GM21576 (cell line): ENCODE results near the gene PLPPR5.

Experiments
- ATAC-seq: cut with Tn5 transposase; IDR thresholded peaks from one replicate; pipeline ENCODE4 v1.9.1; 2021; ENCODE audit warnings: mild to moderate bottlenecking, moderate library complexity; ENCODE audit not compliant: unreplicated experiment

The PLPPR5 gene

GRCh38 chr1:98969798-98970490 is 34.7 kb downstream of the PLPPR5 start:
- no peak for ATAC-seq

GRCh38 chr1:98967122-98967521 is 37.5 kb downstream of the PLPPR5 start:
- ATAC-seq = no peak

GRCh38 chr1:98965394-98965793 is 39.3 kb downstream of the PLPPR5 start:
- no peak for ATAC-seq

GRCh38 chr1:98964198-98964597 is 40.5 kb downstream of the PLPPR5 start:
- no peak for ATAC-seq

- no peak for ATAC-seq
These were observed 41.5 kb downstream of the PLPPR5 start for GRCh38 chr1:98963064-98963758.

GRCh38 chr1:98962156-98962555 is 42.5 kb downstream of the PLPPR5 start:
- ATAC-seq = no peak

GRCh38 chr1:98949621-98950020 is 55.0 kb downstream of the PLPPR5 start:
- no peak for ATAC-seq

- ATAC-seq = no peak
These were observed 55.5 kb downstream of the PLPPR5 start for GRCh38 chr1:98949166-98949565.

GRCh38 chr1:98947071-98947470 is 57.6 kb downstream of the PLPPR5 start:
- no peak for ATAC-seq

GRCh38 chr1:98940722-98941079 is 64.0 kb downstream of the PLPPR5 start:
- no peak for ATAC-seq

- no peak for ATAC-seq
These were observed 64.5 kb downstream of the PLPPR5 start for GRCh38 chr1:98940069-98940721.

- no peak for ATAC-seq
These were observed 65.2 kb downstream of the PLPPR5 start for GRCh38 chr1:98939471-98939870.

- no peak for ATAC-seq
These were observed 67.3 kb downstream of the PLPPR5 start for GRCh38 chr1:98937347-98937746.

- no peak for ATAC-seq
These were observed 72.5 kb downstream of the PLPPR5 start for GRCh38 chr1:98932184-98932583.

GRCh38 chr1:98931128-98931835 is 73.4 kb downstream of the PLPPR5 start:
- ATAC-seq = no peak

GRCh38 chr1:98929437-98929836 is 75.2 kb downstream of the PLPPR5 start:
- ATAC-seq = no peak

GRCh38 chr1:98926597-98926996 is 78.1 kb downstream of the PLPPR5 start:
- ATAC-seq = no peak

GRCh38 chr1:98924977-98925376 is 79.7 kb downstream of the PLPPR5 start:
- no peak for ATAC-seq

GRCh38 chr1:98923667-98924066 is 81.0 kb downstream of the PLPPR5 start:
- no peak for ATAC-seq

GRCh38 chr1:98921817-98922216 is 82.8 kb downstream of the PLPPR5 start:
- ATAC-seq = no peak

GRCh38 chr1:98920441-98921110 is 84.1 kb downstream of the PLPPR5 start:
- ATAC-seq = no peak
